Esophagus muscularis mucosa (tissue), 4 donors: ENCODE results near the gene METRNL.

Source experiments
- EP300 ChIP-seq: sonication (generic); formaldehyde crosslinking; IDR thresholded peaks from one replicate; pipeline ENCODE4 v1.6.1; 2017; ENCODE audit warnings: antibody characterized with exemption
- POLR2A ChIP-seq: fragments of 450-650 bp; IDR thresholded peaks from one replicate; pipeline ENCODE4 v1.6.1; 2017; ENCODE audit warnings: antibody characterized with exemption, moderate library complexity, mild to moderate bottlenecking, low read depth
- POLR2AphosphoS5 ChIP-seq, 2 donors: sonication (generic); formaldehyde crosslinking; IDR thresholded peaks; one replicate each; pipeline ENCODE4 v1.6.1; 2017; ENCODE audit warnings: antibody characterized with exemption in 2 of 2
- TF ChIP-seq, protein P1 (sequence below), 3 experiments: fragments of 200-600 bp in 2 of 3; fragments of 450-650 bp in 1 of 3; sonication (generic) in 2 of 3; IDR thresholded peaks; one replicate each; pipeline ENCODE4 v1.5.1; 2017 to 2019; ENCODE audit warnings: antibody characterized with exemption in 3 of 3, mild to moderate bottlenecking in 2 of 3, moderate library complexity in 1 of 3

DNA sequence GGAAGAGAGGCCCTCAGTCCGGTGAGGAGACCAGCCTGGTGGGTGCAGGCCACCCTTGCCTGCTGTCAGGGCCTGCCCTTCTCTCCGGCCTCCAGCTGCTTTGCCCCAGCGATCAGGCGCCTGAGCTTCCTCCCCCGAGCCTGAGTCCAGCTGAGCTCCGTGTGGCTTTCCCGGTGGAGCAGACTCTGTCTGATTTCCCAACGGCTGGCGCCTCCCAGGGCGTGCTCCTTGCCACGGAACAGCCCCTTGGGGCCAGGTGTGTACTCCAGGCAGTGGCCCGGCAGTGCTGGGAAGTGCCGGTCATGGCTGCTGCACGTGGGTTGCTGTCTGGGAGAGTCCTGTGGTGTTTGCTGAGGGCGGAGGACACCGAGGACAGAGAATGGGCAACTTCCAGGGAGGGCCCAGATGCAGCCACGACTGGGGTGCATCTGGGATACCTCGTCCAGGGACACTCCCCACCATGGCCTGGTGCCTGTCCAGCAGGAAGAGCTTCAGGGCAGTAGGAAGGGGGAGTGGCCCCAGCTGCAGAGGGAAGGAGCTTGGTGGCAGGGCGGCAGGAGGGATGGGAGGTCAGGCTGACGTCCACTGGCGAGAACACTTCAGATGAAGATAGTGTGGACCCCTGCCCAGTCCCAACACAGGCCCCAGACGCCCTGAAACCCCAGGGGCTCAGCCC lies 22.5 kb downstream of the METRNL start:
- TF ChIP-seq POLR2AphosphoS5 (IDR thresholded peaks at IDR 0.05) = peak in 1 of 2 donors; percentile 43
- TF ChIP-seq EP300 = no peak
- TF ChIP-seq, protein P1, sequence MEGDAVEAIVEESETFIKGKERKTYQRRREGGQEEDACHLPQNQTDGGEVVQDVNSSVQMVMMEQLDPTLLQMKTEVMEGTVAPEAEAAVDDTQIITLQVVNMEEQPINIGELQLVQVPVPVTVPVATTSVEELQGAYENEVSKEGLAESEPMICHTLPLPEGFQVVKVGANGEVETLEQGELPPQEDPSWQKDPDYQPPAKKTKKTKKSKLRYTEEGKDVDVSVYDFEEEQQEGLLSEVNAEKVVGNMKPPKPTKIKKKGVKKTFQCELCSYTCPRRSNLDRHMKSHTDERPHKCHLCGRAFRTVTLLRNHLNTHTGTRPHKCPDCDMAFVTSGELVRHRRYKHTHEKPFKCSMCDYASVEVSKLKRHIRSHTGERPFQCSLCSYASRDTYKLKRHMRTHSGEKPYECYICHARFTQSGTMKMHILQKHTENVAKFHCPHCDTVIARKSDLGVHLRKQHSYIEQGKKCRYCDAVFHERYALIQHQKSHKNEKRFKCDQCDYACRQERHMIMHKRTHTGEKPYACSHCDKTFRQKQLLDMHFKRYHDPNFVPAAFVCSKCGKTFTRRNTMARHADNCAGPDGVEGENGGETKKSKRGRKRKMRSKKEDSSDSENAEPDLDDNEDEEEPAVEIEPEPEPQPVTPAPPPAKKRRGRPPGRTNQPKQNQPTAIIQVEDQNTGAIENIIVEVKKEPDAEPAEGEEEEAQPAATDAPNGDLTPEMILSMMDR (IDR thresholded peaks at IDR 0.05) = no peak
- TF ChIP-seq POLR2A = no peak
